Measurements from ENCODE around the gene CLEC4M.

DNA sequence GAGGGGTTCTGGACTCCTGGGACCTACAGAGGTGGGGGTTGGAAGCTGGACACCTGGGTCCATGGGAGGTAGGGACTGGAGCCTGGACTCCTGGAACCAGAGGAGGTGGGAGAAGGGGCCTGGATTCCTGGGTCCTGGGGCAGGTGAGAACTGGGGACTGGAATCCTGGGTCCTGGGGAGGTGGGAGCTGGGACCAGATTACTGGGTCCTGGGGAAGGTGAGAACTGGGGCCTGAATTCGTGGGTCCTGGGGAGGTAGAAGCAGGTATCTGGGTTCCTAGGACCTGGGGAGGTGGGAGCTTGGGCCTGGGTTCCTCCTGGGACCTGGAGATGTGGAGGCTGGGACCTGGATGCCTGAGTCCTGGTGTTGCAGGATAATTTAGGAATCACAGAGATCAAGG, 653 bp downstream of the CLEC4M start:
- TF ChIP-seq EZH2 (IDR thresholded peaks at IDR 0.05; ENCODE audit: low read depth, unreplicated experiment) (no peak), CTCF (conservative IDR thresholded peaks at IDR 0.05; ENCODE audit: low read depth in 2 of 2) (no peak), EZH2phosphoT487 (IDR thresholded peaks at IDR 0.05; ENCODE audit: unreplicated experiment) (no peak)
- TF ChIP-seq, protein P1, sequence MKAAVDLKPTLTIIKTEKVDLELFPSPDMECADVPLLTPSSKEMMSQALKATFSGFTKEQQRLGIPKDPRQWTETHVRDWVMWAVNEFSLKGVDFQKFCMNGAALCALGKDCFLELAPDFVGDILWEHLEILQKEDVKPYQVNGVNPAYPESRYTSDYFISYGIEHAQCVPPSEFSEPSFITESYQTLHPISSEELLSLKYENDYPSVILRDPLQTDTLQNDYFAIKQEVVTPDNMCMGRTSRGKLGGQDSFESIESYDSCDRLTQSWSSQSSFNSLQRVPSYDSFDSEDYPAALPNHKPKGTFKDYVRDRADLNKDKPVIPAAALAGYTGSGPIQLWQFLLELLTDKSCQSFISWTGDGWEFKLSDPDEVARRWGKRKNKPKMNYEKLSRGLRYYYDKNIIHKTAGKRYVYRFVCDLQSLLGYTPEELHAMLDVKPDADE (IDR thresholded peaks at IDR 0.05), result no peak
- TF ChIP-seq, protein P2, sequence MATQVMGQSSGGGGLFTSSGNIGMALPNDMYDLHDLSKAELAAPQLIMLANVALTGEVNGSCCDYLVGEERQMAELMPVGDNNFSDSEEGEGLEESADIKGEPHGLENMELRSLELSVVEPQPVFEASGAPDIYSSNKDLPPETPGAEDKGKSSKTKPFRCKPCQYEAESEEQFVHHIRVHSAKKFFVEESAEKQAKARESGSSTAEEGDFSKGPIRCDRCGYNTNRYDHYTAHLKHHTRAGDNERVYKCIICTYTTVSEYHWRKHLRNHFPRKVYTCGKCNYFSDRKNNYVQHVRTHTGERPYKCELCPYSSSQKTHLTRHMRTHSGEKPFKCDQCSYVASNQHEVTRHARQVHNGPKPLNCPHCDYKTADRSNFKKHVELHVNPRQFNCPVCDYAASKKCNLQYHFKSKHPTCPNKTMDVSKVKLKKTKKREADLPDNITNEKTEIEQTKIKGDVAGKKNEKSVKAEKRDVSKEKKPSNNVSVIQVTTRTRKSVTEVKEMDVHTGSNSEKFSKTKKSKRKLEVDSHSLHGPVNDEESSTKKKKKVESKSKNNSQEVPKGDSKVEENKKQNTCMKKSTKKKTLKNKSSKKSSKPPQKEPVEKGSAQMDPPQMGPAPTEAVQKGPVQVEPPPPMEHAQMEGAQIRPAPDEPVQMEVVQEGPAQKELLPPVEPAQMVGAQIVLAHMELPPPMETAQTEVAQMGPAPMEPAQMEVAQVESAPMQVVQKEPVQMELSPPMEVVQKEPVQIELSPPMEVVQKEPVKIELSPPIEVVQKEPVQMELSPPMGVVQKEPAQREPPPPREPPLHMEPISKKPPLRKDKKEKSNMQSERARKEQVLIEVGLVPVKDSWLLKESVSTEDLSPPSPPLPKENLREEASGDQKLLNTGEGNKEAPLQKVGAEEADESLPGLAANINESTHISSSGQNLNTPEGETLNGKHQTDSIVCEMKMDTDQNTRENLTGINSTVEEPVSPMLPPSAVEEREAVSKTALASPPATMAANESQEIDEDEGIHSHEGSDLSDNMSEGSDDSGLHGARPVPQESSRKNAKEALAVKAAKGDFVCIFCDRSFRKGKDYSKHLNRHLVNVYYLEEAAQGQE (IDR thresholded peaks at IDR 0.05; ENCODE audit: unreplicated experiment), result no peak

All from GM23338 (cell line).